Trophoblast cell (in vitro differentiated cells and primary cell): Measurements from ENCODE around the gene IZUMO4.

Source experiments
- DNase-seq, 2 donors: peaks; one replicate each; pipeline ENCODE4 v3.0.0-alpha.2; 2016
- H2AFZ ChIP-seq: 2 replicates; pipeline ENCODE4 v1.6.1; 2013; ENCODE audit warnings: low read length, moderate library complexity, mild to moderate bottlenecking; ENCODE audit not compliant: insufficient read depth, poor library complexity
- H2AK5ac ChIP-seq: 2 replicates; pipeline ENCODE4 v1.6.1; 2013; ENCODE audit warnings: mild to moderate bottlenecking, low read length
- H2BK120ac ChIP-seq: 2 replicates; pipeline ENCODE4 v1.6.1; 2013; ENCODE audit warnings: low read length, mild to moderate bottlenecking, moderate library complexity; ENCODE audit not compliant: insufficient read depth, poor library complexity
- H2BK12ac ChIP-seq: 2 replicates; pipeline ENCODE4 v1.6.1; 2013; ENCODE audit warnings: mild to moderate bottlenecking, low read length, moderate library complexity
- H2BK5ac ChIP-seq: 2 replicates; pipeline ENCODE4 v1.6.1; 2013; ENCODE audit warnings: low read length, low read depth, moderate library complexity, mild to moderate bottlenecking; ENCODE audit not compliant: poor library complexity
- H3K14ac ChIP-seq: 2 replicates; pipeline ENCODE4 v1.6.1; 2013; ENCODE audit warnings: mild to moderate bottlenecking, low read length
- H3K18ac ChIP-seq: 2 replicates; pipeline ENCODE4 v1.6.1; 2013; ENCODE audit warnings: mild to moderate bottlenecking, low read length
- H3K23ac ChIP-seq: 2 replicates; pipeline ENCODE4 v1.6.1; 2013; ENCODE audit warnings: low read length
- H3K27ac ChIP-seq: 2 replicates; pipeline ENCODE4 v1.5.1; 2013; ENCODE audit warnings: low read depth, mild to moderate bottlenecking, inconsistent platforms, low read length, moderate library complexity
- H3K27me3 ChIP-seq: 2 replicates; pipeline ENCODE4 v1.6.1; 2013; ENCODE audit warnings: inconsistent platforms, mild to moderate bottlenecking, low read length, moderate library complexity; ENCODE audit not compliant: insufficient read depth
- H3K36me3 ChIP-seq, 2 experiments: 1 replicate in 1 of 2; 2 replicates in 1 of 2; pipeline ENCODE4 v1.6.1; 2013; ENCODE audit warnings: low read length in 2 of 2, mild to moderate bottlenecking in 2 of 2, moderate library complexity in 1 of 2; ENCODE audit not compliant: insufficient read depth in 2 of 2, control insufficient read depth in 1 of 2
- H3K4ac ChIP-seq: 2 replicates; pipeline ENCODE4 v1.6.1; 2013; ENCODE audit warnings: low read depth, mild to moderate bottlenecking, low read length, moderate library complexity
- H3K4me1 ChIP-seq, 2 experiments: 1 replicate in 1 of 2; 2 replicates in 1 of 2; pipeline ENCODE4 v1.6.1; 2013; ENCODE audit warnings: low read length in 2 of 2, mild to moderate bottlenecking in 2 of 2, moderate library complexity in 1 of 2; ENCODE audit not compliant: insufficient read depth in 2 of 2, control insufficient read depth in 1 of 2
- H3K4me2 ChIP-seq: 2 replicates; pipeline ENCODE4 v1.6.1; 2013; ENCODE audit warnings: inconsistent platforms, mild to moderate bottlenecking, low read length, moderate library complexity
- H3K4me3 ChIP-seq: 2 replicates; pipeline ENCODE4 v1.5.1; 2013; ENCODE audit warnings: mild to moderate bottlenecking, low read depth, low read length, inconsistent platforms
- H3K79me1 ChIP-seq: one replicate; pipeline ENCODE4 v1.6.1; 2013; ENCODE audit warnings: low read length
- H3K79me2 ChIP-seq: 2 replicates; pipeline ENCODE4 v1.6.1; 2013; ENCODE audit warnings: low read length, mild to moderate bottlenecking; ENCODE audit not compliant: control insufficient read depth, insufficient read depth, poor library complexity
- H3K9ac ChIP-seq: 2 replicates; pipeline ENCODE4 v1.6.1; 2013; ENCODE audit warnings: mild to moderate bottlenecking, low read length
- H3K9me3 ChIP-seq: 2 replicates; pipeline ENCODE4 v1.6.1; 2013; ENCODE audit warnings: low read depth, mild to moderate bottlenecking, control low read depth, inconsistent platforms, low read length; ENCODE audit not compliant: insufficient read depth
- H4K12ac ChIP-seq: 2 replicates; pipeline ENCODE4 v1.6.1; 2013; ENCODE audit warnings: low read depth, mild to moderate bottlenecking, low read length, moderate library complexity
- H4K8ac ChIP-seq: 2 replicates; pipeline ENCODE4 v1.6.1; 2013; ENCODE audit warnings: low read depth, mild to moderate bottlenecking, low read length, moderate library complexity
- H4K91ac ChIP-seq: one replicate; pipeline ENCODE4 v1.6.1; 2013; ENCODE audit warnings: low read depth, mild to moderate bottlenecking, low read length, moderate library complexity
- WGBS: extraction: QIAGEN DNeasy Blood & Tissue Kit; methylation state at CpG from one replicate; pipeline ENCODE4 v1.1.7; 2013; ENCODE audit warnings: missing lambda C conversion rate; ENCODE audit not compliant: insufficient read length, insufficient coverage; ENCODE audit errors: extremely low coverage; 5-methylcytosine and 5-hydroxymethylcytosine counted together

The IZUMO4 gene

GRCh38 chr19:2048959-2049740 is 47.6 kb upstream of the IZUMO4 start:
- no peak overlapping the region for H4K8ac ChIP-seq
- H2AFZ ChIP-seq: no peak overlapping the region
- H2BK120ac ChIP-seq: no peak overlapping the region
- H3K9me3 ChIP-seq: no peaks in the 10 kb centered on the region
- H3K14ac ChIP-seq: peak overlapping the region; percentile 7
- peaks cover 36 to 41% of the 10 kb centered on the region in 2 experiments for H3K36me3 ChIP-seq
- H3K27me3 ChIP-seq: no peaks in the 10 kb centered on the region
- no peak overlapping the region for H3K4me3 ChIP-seq
- H2BK12ac ChIP-seq: no peak overlapping the region
- peak overlapping the region; percentile 58 for H3K4ac ChIP-seq
- no peak overlapping the region for H3K27ac ChIP-seq
- H3K79me1 ChIP-seq: peaks cover 12% of the 10 kb centered on the region
- no CpG with 5 or more reads among the region's 27 CpGs for WGBS
- H4K12ac ChIP-seq: no peak overlapping the region
- peak overlapping the region; percentile 97 for H3K4me2 ChIP-seq
- H2BK5ac ChIP-seq: no peak overlapping the region
- no peak overlapping the region for H3K9ac ChIP-seq
- no peak overlapping the region for H2AK5ac ChIP-seq
- peak overlapping the region; percentile 78 for H3K18ac ChIP-seq
- DNase-seq: peak in 1 of 2 donors; percentile 15
- peaks cover 17 to 29% of the 10 kb centered on the region in 2 experiments for H3K4me1 ChIP-seq
- H3K79me2 ChIP-seq: peaks cover 17% of the 10 kb centered on the region
- H3K23ac ChIP-seq: no peak overlapping the region
- H4K91ac ChIP-seq: no peak overlapping the region

- Histone ChIP-seq H3K14ac (peak overlapping the region; percentile 36), H3K36me3 (peaks cover 30 to 37% of the 10 kb centered on the region in 2 experiments), H3K79me1 (peaks cover 12% of the 10 kb centered on the region), H3K9me3 (no peaks in the 10 kb centered on the region), H3K4me1 (peaks cover 17 to 29% of the 10 kb centered on the region in 2 experiments), H4K8ac (no peak overlapping the region), H3K4me2 (peak overlapping the region; percentile 97), H2AK5ac (peak overlapping the region; percentile 34), H3K4me3 (peak overlapping the region; percentile 81), H3K9ac (peak overlapping the region; percentile 79), H2AFZ (no peak overlapping the region), H4K12ac (no peak overlapping the region), H2BK12ac (no peak overlapping the region), H3K79me2 (peaks cover 17% of the 10 kb centered on the region), H3K27me3 (no peaks in the 10 kb centered on the region), H3K18ac (peak overlapping the region; percentile 78), H2BK120ac (no peak overlapping the region), H3K23ac (no peak overlapping the region), H2BK5ac (peak overlapping the region; percentile 24), H3K27ac (peak overlapping the region; percentile 43), H4K91ac (peak overlapping the region; percentile 11), H3K4ac (peak overlapping the region; percentile 58)
- DNase-seq: peak; percentile 78
- no CpG with 5 or more reads among the region's 16 CpGs for WGBS
Measured at GRCh38 chr19:2049741-2050348, 46.9 kb upstream of the IZUMO4 start.

GRCh38 chr19:2050349-2050990 is 46.2 kb upstream of the IZUMO4 start:
- Histone ChIP-seq H3K79me1 (peaks cover 12% of the 10 kb centered on the region), H3K4me1 (peaks cover 17 to 29% of the 10 kb centered on the region in 2 experiments), H3K4me2 (peak overlapping the region; percentile 97), H2BK5ac (peak overlapping the region; percentile 70), H4K12ac (no peak overlapping the region), H4K91ac (peak overlapping the region; percentile 37), H3K27ac (peak overlapping the region; percentile 43), H2BK120ac (no peak overlapping the region), H3K14ac (peak overlapping the region; percentile 88), H3K9ac (peak overlapping the region; percentile 79), H2AFZ (no peak overlapping the region), H3K4me3 (peak overlapping the region; percentile 81), H3K18ac (peak overlapping the region; percentile 77), H3K4ac (peak overlapping the region; percentile 57), H3K23ac (no peak overlapping the region), H3K36me3 (peaks cover 24 to 30% of the 10 kb centered on the region in 2 experiments), H4K8ac (no peak overlapping the region), H3K27me3 (no peaks in the 10 kb centered on the region), H3K79me2 (peaks cover 17% of the 10 kb centered on the region), H3K9me3 (no peaks in the 10 kb centered on the region), H2AK5ac (peak overlapping the region; percentile 34), H2BK12ac (no peak overlapping the region)
- DNase-seq: no peak
- no CpG with 5 or more reads among the region's 49 CpGs for WGBS

- peak within 1 kb of the TSS; percentile 99 for H4K8ac ChIP-seq
- H3K23ac ChIP-seq: no peak within 1 kb of the TSS
- peak within 1 kb of the TSS; percentile 13 for H2BK12ac ChIP-seq
- no peaks in the 10 kb centered on the region for H3K9me3 ChIP-seq
- peak within 1 kb of the TSS; percentile 81 for H3K4me3 ChIP-seq
- H3K4me2 ChIP-seq: peak within 1 kb of the TSS; percentile 97
- H3K4me1 ChIP-seq: peaks cover 17 to 30% of the 10 kb centered on the region in 2 experiments
- peak within 1 kb of the TSS; percentile 43 for H3K27ac ChIP-seq
- peak within 1 kb of the TSS; percentile 50 for H2AFZ ChIP-seq
- peak within 1 kb of the TSS; percentile 43 for H2BK120ac ChIP-seq
- H3K18ac ChIP-seq: peak within 1 kb of the TSS; percentile 77
- H3K79me2 ChIP-seq: peaks cover 17% of the 10 kb centered on the region
- H3K4ac ChIP-seq: peak within 1 kb of the TSS; percentile 57
- peaks cover 15% of the 10 kb centered on the region for H3K79me1 ChIP-seq
- peak within 1 kb of the TSS; percentile 88 for H3K14ac ChIP-seq
- H3K9ac ChIP-seq: peak within 1 kb of the TSS; percentile 84
- H3K27me3 ChIP-seq: no peaks in the 10 kb centered on the region
- H2BK5ac ChIP-seq: peak within 1 kb of the TSS; percentile 70
- peaks cover 17 to 23% of the 10 kb centered on the region in 2 experiments for H3K36me3 ChIP-seq
- peak within 1 kb of the TSS; percentile 47 for H2AK5ac ChIP-seq
- H4K12ac ChIP-seq: peak within 1 kb of the TSS; percentile 91
- peak; percentile 81 to 97 for DNase-seq
- H4K91ac ChIP-seq: peak within 1 kb of the TSS; percentile 90
- no CpG with 5 or more reads among the region's 93 CpGs for WGBS
Measured at GRCh38 chr19:2050991-2051772, 45.5 kb upstream of the IZUMO4 start, which contains the start of gene MKNK2. Gene MKNK2 (minus strand): TSS chr19:2051244. CDS start chr19:2050851, 393 bp downstream.
